SK-N-MC (cell line): Measurements from ENCODE around the gene FAIM2.

Source experiments
- EZH2 ChIP-seq: fragments of 200-600 bp; sonication (generic); IDR thresholded peaks from one replicate; pipeline ENCODE4 v1.6.1; 2017; ENCODE audit warnings: antibody characterized with exemption
- POLR2AphosphoS5 ChIP-seq: IDR thresholded peaks from 2 replicates; pipeline ENCODE4 v1.6.1; 2012; ENCODE audit warnings: mild to moderate bottlenecking, low read depth, low read length, borderline replicate concordance

GRCh38 chr12:49825971-49826421 lies 77.7 kb downstream of the FAIM2 start:
- TF ChIP-seq POLR2AphosphoS5 (no peak), EZH2 (no peak)
